GM18858 (cell line): Measurements from ENCODE around the gene COG2.
"Not testable (repeated sequence)": the region's sequence is repeated elsewhere in the genome, so short reads cannot be mapped to it uniquely, and the experiment has no call there.

Experiments
- ATAC-seq: cut with Tn5 transposase; IDR thresholded peaks from one replicate; pipeline ENCODE4 v1.9.1; 2021; ENCODE audit not compliant: unreplicated experiment

The COG2 gene

DNA sequence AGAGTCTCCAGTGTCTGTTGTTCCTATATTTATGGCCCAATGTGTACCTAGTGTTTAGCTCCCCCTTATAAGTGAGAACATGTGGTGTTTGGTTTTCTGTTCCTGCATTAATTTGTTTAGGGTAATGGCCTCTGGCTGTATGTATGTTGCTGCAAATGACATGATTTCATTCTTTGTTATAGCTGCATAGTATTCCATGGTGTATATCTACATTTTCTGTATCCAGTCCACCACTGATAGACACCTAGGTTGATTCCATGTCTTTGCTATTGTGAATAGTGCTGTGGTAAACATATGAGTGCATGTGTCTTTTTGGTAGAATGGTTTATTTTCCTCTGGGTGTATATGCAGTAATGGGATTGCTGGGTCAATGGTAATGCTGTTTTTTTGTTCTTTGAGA, 56.7 kb downstream of the COG2 start:
- ATAC-seq, result not testable (repeated sequence)

DNA sequence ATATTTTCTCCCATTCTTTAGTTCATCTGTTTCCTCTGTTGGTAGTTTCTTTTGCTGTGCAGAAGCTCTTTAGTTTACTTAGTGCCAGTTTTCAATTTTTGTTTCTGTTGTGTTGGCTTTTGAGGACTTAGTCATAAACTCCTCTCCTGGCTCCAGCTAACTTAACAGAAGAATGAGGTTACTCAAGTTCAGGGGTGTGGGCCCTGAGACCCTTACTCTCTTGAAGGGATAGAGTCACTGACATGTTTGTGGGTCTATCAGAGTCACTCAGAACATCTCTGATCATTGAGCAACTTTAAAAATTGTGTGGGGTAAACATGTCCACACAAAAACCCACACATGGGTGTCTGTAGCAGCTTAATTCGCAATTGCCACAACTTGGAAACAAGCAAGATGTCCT, 57.4 kb downstream of the COG2 start:
- no peak for ATAC-seq

DNA sequence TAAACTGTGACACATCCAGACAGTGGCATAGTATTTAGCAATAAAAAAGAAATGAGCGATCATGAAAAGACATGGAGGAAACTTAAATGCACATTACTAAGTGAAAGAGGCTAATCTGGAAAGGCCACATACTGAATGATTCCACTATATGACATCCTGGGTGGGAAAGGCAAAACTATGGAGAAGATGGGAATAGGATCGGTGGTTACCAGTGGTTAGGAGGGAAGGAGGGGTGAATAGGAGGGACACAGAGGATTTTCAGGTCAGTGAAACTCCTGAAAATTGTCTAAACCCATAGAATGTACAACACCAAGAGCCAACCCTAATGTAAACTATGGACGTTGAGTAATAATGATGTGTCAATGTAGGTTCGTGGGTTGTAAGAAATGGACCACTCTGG, 57.9 kb downstream of the COG2 start:
- no peak for ATAC-seq

DNA sequence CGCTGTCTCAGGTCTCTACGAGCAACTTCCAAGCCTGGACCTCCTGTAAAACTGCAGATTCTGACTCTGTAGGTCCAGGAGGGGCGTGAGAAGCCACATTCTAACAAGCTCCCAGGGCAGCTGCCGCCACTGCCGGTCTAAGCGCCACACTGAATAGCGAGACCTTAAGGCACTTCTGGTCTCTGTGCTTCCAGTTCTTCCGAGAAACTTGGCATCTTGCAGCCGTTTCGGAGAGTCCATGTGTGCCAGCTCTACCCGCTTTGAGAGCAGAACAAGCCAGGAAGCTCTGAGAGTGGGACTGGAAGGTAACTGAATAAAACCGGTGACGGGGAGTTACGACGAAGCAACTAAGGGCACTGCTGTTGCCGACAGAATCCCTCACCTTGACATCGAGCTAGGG, 59.2 kb downstream of the COG2 start:
- ATAC-seq, result no peak

DNA sequence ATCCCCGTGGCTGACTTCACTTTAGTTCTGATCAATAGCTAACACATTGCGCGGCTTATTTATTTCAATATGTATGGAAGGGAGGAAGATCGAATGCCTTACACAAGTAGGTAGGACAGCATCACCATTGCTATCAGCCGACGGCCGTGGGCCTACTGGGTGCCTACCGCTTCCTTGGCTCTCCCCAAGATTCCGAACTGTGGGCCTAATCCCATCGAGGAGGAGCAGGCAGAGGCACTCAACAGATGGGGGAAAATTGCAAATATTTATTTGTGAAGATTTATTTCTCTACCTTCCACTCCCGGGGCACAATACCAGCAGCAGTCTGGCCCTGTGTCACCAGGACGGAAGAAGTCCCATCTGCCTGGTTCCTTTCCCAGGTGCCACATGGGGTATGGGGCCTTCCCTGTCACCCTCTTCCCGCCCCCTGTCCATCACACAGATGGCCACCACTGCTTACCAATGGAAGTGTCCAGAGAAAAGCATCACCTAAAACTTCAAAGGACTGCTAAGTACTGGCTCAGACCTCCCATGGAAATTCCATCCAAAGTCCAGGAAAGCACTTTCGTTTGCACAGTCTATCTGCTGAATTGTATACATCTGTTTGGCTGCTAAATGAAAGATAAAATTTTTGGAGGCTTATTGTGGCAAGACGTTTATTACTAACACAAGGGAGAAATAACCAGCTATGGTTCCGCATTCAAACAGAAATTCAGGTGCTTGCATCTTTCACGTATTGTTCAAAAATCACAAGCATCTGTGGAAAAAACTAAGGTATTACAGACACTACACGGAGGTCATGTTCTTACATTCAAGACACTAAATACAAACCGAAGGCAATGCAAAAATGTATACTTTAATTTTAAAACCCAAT, 59.9 kb downstream of the COG2 start:
- no peak for ATAC-seq

DNA sequence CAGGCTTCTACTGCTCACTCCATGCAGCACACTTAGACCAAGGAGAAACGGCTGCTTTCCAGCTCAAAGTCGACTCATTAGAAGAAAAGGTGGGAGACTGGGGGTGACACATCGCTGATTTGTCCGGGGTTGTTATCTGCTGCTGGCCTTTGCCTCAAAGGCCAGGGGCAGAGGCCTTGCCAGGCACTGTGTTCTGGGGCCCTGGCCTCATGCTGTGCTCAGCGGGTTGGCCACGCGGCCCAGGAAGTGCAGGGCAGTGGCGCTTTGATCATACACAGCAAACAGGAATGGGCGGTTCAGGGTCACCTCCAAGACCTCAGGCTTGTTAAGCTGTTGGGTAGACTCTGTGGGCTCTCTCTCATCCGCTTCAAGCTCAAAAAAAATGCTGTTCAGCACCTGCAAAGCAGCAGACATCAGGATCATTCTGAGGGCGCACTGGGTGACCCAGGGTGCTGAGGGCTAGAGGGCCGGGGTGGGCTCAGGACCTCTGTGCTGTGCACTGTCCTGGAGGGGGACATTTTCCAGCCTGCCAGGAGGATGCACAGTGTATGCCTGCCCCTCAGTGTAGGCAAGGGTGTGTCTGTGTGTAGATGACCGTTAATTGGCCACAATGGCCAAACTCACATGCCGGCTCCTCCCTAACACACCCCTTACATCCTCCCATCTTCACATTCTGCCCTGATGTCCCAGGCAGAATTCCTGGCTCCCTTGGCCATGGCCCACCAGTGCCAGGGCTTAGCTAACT, 60.8 kb downstream of the COG2 start:
- ATAC-seq, result no peak

DNA sequence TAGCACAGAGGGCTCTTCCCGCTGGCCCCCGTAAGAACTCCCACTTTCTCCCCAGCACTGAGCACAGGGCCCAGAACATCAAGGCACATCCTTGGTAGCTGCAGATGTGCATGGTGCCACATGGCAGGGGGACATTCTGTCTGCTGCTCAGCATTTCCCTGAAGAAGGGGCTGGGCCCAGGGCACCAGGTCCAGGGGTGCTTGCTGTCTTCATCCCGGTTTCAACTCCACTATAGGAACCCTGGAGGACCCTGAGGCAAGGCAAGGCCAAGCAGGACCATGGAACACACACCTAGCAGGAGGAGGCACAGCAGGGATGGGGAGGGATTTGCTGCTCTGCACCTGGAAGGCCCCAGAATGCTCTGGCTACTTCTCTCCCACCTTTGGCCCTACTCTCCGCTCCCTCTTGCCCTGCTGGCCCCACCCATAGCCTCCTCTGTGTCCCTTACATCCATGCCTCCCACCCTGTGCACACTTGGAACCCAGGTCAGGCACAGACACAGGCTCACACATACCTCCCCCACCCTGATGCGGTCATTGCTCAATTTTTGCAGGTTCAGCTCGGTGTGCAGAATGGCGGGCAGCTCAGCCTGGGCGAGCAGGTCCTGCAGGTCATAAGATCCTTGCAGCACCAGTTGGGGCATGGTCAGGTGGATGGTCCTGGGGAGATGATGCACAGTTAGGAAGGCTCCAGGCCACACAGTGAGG, 61.6 kb downstream of the COG2 start:
- no peak for ATAC-seq

DNA sequence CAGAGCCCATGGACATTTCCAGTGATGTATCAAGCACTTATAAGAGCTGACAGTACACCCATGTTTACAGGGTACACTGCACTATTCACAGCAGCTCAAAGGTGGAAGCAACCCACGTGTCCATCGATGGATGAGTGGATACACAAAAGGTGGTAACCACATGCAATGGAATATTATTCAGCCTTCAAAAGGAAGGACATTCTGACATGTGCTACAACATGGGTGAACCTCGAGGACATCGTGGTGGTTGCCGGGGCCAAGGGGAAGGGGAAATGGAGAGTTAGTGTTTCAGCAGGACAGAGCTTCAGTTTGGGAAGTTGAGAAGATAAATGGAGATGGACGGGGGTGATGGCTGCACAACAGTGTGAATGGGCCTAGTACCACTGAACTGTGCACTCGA, 62.5 kb downstream of the COG2 start:
- no peak for ATAC-seq

DNA sequence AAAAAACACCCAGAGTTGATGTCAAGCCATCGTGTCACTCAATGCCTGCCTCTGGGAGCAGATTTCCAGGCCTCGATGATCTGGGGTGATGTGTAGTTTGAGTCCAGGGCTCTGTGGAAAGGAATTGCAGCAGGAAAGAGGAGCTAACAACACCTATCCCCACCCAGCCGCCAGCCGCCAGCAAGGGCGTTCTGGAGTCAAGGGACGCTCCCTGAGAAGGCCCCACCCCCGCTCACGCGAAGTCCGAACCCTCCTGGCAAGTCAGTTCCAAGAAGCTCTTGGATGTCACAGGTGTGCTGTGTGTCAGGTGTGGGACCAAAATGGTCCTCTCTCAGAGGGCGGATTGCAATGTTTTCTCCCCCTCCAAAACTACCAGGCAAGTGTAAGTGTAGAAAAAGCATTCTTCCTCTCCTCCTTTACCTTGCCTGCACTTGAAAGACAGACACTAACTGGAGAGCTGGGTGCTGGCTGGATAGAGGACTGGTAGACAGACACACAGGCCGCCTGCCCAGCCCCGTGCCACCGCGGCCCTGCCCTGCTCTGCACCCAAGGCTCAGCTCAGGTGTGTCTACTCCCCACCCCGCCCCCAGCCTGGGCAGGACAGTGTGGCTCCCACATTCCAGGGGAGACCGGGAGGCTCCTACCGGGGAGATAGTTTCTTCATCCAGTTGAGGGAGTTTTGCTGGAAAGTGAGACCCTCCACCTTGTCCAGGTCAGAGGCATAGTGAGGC, 63.2 kb downstream of the COG2 start:
- no peak for ATAC-seq

DNA sequence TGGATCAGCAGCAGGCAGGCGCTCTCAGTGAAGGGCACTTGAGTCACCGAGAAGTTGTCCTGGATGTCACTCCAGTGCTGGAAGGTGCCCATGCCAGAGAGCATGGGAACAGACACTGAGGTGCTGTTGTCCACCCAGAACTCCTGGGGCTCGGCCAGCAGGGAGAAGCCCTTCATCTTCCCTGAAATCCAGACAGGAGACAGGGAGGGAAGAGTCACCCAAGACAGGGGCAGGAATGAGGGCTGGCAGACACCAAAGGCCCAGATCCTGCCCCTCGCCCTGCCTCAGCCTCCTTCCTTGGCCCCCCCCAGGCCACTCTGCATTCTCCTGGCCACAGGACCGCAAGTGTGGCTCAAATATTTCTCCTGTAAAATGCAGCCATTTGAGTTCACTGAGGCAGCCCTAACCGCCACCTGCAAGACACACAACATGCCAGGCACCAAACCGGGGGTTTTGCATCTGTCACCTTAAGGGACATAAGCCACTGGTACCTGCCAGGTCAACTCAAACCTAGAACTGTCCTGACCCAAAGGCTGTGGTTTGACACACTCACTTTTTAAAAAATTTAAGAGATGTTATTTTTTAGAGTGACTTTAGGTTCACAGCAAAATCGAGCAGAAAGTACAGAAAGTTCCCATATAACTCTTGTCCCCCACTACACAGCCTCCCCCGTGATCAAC, 63.9 kb downstream of the COG2 start:
- no peak for ATAC-seq

DNA sequence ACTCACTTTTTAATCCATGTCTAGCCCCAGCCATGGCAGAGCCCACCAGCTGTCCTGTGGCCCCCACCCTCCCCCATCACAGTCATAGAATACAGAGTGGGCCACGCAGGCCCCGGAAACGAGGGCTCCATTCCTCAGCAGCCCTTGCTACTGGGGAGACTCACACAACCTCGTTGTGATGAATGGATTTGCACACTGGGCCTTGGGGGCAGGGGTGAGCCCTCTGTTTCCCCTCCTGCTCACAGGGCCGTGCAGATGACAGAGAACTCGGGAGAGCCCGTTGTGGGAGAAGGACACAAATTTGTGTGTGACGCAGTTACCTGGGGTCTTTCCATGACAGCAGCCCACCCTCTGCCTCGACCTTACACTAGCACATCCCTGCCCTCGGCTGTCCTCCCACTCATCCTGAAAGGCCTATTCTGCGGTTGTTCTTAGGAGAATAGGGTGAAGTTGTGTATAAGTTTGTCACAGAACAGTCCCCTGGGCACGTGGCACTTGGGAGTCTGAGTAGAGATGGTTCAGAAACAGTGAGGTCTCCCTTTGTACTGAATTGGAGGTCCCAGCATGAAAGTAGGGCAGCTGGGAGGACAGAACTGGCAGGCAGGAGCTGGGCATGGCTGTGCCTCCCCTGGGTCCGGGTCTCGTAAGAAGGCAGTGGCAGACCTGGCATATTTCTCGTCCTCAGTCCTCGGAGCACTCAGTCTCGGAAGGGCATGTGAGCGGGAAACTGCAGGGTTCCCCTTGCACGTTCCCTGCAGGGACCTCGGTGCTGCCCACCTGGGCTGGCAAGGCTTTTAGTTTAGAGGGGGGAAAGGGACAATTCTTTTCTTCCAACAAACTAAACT, 64.8 kb downstream of the COG2 start:
- no peak for ATAC-seq

DNA sequence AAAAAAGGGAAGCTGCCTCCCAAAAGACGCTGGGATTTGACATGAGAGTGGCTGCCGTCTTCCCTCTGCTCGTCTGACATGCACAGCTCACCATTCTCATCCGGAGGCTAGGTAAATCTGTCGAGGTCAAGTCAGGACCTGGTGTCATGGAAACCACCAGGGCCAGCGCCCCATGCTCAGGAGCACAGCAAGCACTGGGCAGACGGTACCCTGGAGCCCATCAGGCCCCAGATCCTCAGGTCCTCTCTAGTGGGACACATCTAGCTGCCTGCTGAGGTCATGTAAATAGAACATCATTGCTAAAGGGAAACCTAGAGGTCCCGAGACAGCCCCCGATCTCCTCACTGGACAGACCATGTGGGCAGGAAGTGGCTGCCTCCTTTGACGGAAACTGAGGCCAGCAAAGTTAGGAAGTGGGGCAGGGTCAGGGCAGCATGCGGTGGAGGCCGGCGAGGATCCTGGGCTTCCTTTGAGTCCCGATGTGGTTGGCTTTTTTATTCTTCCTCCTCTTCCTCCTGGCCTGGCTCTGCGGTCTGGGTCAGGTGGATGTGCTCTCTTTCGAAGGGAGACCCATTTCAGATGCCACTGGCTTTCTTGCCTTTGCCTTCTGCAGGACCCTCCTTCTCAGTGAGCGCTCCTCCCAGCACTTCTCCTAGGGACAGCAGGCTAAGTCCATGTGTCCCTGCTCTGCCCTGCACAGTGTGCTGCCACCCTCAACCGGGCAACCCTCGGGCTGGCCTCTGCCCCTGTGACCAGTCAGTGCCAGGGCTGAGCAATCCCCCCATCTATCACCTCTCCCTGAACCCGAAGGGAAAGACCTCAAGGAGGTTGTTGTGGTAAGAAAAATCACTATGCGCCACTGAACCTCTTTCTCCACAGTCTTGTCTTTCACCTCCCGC, 65.7 kb downstream of the COG2 start:
- ATAC-seq, result no peak

DNA sequence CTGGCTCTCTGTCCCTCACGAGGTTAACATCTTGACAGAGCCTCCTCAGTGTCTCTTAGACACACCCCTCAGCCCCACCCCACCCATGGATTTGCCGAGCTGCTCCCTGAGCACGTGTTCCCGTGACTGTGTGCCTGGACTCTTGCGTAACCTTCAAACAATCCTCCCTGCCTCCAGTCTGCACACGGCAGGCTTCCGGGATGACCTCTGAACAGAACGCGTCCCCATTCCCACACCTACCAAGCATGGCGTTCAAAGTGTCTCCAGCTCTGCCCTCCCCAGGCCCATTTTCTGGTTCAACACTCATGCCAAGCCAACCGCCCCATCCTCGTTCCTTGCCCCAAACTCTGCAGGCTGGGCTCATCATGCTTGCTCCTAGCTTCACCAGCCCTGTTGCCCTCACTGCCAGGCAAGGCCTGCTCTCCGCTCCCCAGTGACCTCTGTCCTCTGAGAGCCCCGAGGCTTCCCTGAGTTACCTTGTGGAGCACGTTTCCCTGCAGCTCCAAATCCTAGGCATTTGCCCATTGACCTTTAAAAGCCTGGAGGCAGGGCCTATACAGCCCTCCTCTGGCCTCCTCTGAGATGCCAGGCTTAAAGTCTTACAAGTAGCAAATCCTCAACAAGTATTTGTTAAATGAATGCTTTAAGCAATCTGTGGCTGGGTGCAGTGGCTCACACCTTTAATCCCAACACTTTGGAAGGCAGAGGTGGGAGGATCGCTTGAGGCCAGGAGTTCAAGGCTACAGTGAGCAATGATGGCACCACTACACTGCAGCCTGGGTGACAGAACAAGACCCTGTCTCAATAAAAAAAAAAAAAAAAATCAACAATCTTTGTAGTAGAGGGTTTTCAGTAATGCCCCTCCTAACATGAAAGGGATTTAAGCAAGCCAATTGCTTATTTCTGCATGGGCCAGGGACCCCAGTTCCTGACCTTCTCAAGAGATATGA, 66.6 kb downstream of the COG2 start:
- no peak for ATAC-seq

DNA sequence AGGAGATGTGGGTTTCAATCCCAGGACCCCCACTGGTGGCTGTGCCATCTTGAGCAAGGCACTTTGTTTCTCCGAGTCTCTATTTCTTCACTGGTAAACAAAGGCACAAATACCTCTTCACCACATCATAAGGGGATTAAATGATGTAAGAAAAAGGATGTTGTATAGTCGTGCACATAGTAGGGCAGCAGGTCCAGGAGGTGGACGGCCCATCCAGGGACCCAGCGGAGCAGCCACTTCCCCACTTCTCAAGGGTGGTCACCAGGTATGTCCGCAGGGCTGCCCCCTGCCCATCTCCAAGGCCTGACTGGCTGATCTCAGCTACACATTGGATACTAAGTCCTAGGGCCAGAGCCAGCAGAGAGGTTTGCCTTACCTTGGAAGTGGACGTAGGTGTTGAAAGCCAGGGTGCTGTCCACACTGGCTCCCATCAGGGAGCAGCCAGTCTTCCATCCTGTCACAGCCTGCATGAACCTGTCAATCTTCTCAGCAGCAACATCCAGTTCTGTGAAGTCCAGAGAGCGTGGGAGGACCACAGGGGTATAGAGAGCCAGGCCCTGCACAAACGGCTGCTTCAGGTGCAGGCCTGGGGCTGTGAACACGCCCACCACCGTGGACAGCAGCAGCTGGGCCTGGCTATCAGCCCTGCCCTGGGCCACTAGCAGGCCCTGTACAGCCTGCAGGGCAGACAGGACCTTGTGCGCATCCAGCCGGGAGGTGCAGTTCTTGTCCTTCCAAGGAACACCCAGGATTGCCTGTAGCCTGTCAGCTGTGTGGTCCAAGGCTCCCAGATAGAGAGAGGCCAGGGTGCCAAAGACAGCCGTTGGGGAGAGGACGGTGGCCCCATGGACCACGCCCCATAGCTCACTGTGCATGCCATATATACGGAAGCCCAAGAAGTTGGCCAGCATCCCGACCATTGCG, 67.6 kb downstream of the COG2 start:
- ATAC-seq, result no peak

DNA sequence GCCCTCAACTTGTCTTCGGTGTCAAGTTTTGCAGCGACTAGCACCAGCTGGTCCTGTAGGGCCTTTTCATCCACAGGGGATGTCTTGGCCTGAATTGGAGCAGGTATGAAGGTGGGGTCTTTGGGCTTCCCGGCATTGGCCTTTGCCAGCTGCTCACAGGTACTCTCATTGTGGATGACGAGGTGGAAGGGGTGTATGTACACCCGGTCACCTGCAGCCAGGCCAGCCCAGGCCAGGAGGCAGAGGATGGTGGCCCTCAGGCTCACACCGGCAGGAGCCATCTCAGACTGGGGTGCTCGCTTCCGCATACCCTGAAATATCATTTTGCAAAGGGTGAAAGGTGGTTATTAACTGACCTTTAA, 68.2 kb downstream of the COG2 start:
- no peak for ATAC-seq

DNA sequence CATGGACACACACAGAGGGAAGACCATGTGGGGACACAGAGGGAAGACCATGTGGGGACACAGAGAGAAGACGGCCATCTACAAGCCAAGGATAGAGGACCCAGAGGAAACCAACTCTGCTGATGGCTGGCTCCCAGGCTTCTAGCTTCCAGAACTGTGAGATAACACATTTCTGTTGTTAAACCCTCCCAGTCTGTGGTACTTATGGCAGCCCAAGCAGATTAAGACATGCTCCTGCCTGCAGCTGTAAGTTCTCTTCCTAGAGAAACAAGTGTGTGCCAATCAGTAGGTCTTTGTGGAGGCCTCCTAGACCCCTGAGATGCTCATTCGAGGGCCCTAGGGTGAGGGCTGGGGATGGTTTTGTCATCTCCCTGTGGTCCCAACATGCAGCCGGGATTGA, 69.0 kb downstream of the COG2 start:
- ATAC-seq, result no peak
